ENCODE measurements around the gene COL21A1.
A peak's percentile ranks its signal among the peaks of the same experiment; 100 is the strongest.

Gene COL21A1

DNA sequence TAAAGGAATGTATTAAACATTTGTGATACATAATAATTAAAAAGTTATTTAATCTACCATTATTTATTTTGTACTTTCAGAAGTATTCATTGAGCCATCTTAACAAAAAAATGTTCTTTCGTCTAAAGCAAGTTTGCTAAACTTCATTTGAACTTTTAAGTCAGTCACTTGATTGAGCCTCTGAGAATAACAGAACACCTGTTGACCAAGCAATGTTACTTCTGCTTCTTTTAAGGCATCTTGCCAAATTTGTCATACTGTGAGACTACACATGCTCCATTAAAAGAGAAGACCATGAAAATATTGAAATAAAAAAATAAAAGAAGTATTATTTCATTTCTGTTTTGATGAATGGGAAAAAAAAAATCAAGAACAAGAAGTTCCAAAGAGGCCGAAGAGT is 230.2 kb downstream of the COL21A1 start:
- no peak for DNase-seq

DNA sequence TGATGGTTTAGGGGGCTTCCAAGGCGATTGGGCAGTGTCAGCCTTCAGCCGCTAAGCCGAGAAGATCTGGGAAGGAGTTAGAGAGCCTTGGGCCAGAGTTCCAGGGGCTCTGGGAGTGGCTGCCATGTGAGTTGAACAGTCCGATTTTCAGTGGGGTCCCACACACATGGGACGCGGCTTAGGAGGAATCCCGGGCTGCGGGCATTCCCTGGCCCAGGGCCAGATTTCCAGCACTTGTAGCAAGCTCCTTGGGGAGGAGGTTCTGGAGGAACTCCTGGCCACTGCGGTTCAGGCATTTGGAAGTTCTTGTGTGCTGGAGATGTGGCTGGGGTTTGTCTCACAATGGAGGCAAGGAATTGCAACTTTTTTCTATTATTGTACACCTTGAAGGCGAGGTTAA is 233.3 kb downstream of the COL21A1 start:
- DNase-seq = peak in 1 of 56 donors; percentile 1

DNA sequence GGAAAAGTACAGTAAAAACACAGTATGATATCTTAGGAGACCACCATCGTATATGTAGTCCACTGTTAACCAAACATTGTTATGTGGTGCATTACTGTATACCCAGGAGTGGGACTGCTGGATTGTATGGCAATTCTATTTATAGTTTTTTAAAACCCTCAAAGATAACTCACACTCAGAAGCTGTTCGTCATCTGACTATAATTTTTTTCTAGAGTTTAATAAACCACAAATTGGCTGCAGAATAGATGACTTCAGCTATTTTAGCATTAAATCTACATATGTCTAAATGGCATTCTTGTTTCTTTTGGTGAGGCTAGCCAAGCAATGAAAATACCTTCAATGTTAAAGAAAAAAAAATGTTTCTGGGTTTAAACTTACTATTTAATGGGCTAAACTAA is 237.7 kb downstream of the COL21A1 start:
- no peak for DNase-seq
